GM19397 (cell line): Measurements from ENCODE around the gene TAOK3.
A peak's percentile ranks its signal among the peaks of the same experiment; 100 is the strongest.

ENCODE experiments used
- ATAC-seq: cut with Tn5 transposase; IDR thresholded peaks from one replicate; pipeline ENCODE4 v1.9.1; 2021; ENCODE audit warnings: mild to moderate bottlenecking, moderate library complexity; ENCODE audit not compliant: unreplicated experiment

The TAOK3 gene

GRCh38 chr12:118219772-118220171 is 152.9 kb downstream of the TAOK3 start:
- no peak for ATAC-seq

DNA sequence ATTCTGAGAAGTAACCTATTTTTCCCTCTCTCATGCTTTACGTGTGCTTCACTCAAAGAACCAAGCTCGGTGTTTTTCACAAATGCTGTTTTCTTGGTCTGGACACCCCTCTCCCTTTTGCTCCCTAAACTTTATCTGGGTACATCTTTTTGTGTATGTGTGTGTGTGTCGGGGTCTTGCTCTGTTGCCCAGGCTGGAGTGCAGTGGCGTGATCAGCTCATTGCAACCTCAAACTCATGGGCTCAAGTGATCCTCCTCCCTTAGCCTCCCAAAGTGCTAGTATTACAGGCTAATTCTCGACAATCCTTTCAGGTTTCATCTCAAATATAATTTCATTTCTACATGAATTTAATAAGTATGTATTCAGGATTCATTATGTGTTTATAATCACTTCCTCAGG is 153.6 kb downstream of the TAOK3 start:
- no peak for ATAC-seq

DNA sequence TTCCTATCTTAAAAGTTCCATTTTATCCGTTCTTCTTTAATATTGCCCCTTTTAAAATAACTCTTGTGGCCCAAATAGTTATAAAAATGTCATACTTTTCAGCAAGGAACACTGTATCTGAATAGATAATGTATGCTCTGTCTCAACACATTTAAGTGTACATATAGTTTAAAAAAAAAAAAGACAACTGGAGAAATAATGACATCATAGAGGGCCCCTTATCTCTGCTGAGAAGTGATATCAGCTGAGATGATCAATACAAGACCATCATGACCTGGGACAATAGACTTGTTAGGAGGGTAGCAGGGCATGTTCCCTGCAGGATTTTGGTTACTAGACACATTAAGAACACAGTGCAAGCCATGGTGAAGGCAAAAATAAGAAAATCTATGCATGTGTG is 159.3 kb downstream of the TAOK3 start:
- no peak for ATAC-seq

DNA sequence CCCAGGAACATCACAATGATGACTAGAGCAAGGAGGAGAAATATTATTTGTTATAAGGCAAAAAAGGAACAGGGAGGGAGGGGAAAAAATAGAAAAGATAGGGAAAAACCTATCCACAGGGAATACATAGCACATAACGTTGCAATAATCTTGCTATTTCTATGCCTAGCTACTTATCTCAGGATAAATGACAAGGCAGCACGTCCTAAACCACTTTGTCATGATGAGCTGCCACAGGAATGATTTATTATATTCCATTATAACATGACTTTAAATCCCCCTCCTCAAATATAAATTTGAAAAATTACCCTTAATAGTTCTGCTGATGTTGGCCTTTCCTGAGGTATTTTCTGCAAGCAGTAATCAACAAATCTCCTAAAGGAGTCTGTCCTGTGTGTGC is 160.1 kb downstream of the TAOK3 start:
- ATAC-seq: no peak

DNA sequence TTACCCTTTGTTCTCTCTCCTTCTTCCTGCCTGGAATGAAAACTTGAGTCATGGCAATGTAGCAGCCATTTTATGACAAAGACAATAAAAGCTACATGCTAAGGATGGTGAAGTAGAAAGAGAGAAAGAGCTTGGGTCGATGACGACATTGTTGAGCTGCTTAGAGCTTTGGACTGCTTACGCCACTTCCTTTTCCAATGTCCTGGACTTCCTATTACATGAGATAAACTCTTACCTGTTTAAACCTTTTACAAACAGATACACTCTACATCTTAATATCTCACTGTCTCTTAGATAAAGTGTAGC is 166.6 kb downstream of the TAOK3 start:
- no peak for ATAC-seq

GRCh38 chr12:118193958-118194357 is 178.7 kb downstream of the TAOK3 start:
- ATAC-seq: no peak

GRCh38 chr12:118193477-118193876 is 179.2 kb downstream of the TAOK3 start:
- ATAC-seq: no peak

DNA sequence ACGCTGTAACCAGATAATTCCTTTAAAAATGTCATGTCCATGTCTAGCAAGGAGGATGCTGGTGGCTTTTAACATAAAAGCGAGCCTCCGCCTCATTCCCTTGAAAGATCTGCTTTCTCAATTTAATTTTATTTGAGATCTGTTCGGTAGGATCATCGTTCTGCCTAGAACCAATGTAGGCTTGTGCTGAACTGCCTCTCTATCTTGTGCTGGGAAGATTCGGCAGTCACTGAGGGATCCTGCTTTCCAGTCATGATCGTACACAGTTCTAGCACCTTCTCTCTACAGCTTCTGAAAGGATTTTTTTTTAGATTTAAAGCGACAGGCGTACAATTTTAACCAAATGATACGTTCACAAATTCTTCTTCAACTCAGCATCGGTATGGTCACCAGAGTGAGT is 182.4 kb downstream of the TAOK3 start:
- no peak for ATAC-seq

DNA sequence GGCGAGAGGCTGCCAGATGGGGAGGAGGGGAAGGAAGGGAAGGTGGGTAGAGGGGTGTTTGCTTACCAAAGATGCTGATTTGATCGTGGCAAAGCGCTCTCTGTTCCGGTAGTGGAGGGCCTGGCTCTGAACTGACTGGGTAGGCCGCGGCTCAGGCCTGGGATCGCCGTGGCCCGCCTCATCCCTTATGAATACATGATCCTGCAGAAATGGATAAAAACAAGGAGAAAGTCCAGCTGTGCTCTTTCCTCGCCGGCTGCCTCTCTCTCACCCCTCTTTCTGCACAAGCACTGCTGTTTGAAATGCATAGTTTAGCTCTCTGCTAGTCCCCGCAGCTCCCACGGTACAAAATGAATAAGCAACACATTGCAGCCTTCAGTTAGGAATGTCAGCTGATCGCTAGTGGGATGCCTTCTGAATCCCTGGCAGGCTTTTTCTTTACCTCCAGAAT is 182.9 kb downstream of the TAOK3 start:
- no peak for ATAC-seq

DNA sequence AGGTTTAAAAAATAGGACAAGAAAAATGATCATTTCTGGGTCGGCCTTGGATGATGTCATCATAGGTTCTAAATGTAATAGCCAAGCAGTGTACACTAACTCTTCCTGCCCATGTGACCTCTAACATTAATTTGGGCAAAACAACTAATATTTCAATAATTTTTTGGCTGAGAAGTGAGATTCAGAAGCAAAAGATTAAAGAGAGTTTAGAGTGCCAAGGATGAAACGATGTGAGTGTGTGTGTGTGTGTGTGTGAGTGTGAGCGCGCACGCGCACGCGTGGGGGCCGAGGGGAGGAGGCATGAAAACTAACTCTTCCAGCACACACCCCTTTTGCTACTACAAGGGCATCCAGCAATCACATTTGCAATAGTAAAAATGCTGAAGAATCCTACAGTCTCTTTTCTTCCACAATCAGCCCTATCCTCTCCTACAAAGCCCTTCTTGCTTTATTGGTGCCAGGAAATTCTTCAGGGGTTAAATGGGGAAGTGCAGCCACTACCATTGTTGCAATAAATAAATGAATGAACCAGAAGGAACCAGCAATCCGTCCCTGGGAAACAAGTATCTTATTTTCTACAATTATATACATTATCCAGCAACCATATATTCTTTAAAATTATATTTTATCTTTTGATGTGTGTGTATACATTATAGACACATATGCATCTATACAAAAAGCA is 183.9 kb downstream of the TAOK3 start:
- no peak for ATAC-seq

DNA sequence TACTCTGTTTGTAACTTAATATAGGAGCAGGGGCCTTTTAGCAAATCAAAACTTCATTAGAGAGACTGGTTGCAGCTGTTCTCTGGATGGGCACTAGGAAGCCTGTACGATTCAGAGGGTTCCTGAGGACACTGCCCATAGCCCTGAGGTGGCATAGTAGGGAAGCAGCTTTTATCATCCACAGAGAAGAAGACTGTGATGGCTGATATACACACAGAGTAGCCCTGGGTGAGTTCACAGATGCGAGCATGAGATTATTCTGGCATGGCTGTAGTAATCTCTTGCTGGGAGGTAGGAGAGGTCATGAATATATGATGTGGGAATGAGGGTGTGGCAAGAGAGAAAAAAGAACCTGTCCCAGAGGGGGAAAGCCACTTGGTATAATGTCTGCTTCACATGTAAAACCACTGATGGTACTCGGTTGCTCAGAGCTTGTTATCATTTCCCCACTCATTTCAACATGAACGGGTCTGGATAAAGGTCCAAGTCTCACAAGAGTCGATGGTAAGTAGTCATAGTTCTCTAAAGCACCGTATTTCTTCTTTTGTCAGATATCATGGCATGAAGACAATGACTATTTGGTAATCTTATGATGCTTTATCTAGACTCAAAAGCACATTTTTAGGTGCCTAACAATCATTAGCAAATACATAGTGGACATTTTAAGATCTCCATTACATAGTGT is 184.8 kb downstream of the TAOK3 start:
- ATAC-seq: no peak

DNA sequence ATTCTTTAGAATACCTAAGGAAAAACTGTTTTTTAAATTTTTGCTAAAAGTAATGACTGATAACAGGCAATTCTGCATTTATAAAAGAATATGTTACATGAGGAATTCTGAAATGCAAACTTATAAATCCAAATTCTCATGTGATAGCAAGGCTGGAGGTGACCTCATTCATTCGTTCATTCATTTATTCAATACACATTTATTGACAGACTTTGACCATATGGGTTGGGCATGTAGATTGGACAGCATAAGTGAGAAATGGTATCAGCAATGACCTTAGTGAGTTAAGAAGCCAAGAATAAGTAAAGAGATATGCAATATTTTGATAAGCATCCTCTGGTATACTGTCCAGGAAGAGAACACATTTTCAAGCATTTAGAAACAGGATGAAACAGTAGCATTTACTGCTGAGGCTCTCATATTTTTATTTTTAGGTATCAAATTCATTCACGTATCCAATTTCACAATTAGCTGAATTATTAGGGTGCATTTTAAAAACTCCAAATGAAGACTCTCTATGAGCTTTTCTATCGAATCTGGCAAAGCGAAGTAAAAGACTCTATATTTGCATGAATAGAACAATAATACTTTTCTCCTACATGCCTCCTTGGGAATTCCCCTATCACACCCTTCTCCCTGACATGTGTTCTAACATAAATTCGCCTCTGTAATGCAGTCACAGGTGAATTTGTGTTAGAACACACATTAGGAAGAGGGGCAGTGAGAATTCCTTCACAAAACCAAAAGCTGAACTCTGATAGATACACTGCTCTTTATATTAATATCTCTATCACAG is 186.9 kb downstream of the TAOK3 start:
- ATAC-seq: no peak

- ATAC-seq: no peak
Measured at GRCh38 chr12:118183711-118184110, 189.0 kb downstream of the TAOK3 start.

DNA sequence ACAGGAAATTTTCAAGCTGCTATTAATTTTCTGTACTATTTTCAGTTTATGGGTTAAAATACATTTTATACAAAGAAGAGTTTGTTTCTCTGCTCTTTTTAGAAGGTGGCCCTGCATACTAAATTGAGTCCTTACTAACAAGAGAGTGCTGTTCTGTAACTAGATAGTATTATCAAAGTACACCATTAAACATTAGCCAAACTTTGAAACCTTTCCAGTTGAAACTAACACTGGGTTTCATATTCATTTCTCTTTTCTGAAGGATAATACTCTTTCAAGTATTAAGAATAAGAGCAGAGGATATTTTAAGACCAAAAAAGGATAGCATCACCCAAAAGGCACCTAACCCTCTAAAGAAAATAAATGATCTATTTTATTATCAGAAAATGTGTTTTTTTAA is 189.6 kb downstream of the TAOK3 start:
- ATAC-seq: no peak

DNA sequence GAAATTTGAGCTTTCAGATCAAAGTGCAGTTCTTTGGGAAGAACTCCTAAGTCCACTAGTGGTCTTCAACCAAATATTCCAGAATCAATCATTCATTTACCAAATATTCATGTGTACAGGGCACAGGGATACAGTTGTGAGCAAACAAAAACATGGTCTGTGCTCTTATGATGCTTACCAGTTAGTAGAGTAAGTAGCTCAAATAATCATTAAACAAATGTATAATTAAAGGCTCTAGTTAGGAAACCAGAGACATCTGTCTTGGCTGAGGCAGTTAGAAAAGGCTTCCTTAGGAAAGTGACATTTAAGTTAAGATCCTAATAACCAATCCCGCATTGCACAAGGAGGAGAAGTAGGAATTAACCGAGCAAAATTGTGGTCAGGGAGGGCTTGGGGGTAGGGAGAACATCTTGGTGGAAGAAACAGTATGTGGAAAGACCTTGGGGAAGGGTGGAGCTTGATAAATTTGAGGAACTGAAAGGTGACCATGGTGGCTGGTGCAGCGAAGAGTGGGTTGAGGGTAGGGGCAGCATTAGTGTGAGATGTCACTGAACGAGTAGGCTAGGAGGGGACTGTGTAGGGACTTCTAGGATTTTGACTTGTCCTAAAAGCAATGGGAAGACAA is 196.8 kb downstream of the TAOK3 start:
- peak; percentile 55 for ATAC-seq

DNA sequence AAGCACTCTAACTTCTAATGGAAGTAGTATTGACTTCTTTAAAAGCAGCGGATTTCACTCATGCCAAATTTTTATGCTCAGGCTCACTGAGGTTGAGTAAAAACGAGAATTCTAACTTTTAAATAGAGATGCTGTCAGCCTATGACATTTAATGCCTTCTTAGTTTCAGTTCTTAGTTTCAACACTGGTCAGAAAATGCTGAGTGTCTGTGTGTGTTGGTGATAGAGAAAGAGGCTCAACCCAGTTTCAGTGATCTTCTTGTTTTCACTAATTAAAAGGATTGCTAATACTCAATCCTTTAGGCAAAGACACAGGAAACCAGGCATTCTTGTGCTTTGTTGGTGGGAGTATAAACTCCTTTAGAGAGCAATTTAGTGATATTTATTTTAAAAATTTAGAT is 205.8 kb downstream of the TAOK3 start:
- ATAC-seq: peak; percentile 95

DNA sequence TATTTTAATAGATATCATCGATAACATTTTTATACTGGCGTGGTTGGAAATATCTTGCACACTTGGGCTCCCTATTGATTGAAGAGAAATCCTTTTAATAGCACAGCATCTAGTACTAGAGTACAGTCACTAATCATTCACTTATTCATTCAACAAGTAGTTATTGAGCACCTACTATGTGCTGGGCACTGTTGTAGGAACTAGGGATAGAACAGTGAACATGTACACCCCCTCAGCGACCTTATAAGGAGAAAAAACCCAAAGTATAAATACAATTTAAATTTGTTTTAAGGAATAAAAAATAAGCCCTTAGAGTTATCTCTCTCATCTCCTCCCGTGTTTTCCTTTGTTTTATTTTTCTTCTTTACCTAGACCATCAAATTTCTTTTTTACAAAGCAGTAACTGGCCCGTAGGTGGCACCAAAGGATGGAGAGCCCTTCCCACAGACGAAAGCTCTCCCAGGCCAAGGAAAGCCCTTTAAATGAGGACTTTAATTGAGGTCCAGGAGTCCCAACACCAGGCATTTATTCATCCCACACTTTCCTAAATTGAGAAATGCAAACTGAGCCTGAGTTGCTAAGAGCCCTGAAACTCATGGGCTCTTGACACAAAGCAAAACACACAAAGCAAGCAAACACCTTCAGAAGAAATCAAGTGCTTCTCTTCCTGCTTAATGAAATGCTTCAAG is 207.8 kb downstream of the TAOK3 start:
- no peak for ATAC-seq

DNA sequence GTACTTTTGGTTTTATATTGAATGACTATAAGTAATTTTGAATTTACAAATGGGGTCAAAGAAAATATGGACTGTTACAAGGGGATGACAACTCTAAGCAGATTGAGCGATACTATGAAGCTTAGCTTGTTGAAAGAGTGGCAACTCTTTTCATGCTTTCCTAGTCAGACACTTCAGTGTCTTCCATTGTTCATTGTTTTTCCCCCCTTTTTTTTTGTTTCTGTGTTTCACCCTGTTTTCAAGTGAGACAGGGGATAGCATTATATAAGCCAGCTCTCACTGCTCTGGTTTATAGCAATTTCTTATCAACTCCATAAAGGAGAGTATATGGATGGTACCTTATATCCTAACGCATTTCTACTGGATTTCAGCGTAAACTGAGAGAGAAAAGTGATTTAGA is 212.2 kb downstream of the TAOK3 start:
- ATAC-seq: no peak

DNA sequence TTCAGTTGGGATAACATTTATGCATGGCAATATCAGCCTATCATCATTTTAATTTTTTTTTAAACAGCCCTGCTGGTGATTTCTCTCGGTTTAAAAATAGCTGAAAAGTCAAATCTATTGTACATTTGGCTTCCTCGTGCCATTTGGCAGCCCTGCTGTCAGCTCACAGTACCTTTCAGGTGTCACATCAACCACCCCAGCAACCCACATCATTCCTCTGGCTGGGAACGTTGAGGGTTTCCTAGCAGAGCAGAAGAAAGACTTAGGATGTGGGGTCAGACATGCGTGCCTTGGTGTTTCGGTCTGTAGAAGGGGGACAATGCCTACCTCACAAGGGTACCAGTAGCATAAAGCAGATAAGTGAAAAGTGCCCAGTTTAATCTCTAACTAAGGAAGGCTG is 221.0 kb downstream of the TAOK3 start:
- no peak for ATAC-seq

DNA sequence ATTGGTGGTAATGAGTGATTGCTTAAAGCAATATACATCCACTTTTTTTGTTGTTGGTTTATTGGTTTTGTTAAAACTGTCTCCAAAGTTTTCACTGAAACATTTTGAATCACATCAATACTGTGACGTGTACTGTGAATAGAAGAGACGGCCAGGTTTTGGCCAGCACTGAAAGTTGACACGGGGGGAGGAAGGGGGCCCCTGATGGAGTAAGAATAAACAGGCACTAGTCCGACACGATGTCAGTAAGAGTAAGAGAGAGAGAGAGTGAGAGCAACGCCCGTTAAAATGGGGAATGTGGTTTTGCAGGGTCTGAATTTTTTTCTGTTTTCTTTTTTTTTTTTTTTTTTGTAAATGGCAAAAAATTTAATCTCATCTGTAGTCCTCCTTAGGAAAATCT is 222.1 kb downstream of the TAOK3 start:
- ATAC-seq: no peak

- ATAC-seq: no peak
Measured at GRCh38 chr12:118148287-118148686, 224.4 kb downstream of the TAOK3 start.
